T-helper 2 cell treated with Interferon-gamma antibody and Interleukin-4, amounts not matched to agents 5 μg/mL and 100 μg/mL, for 36 hours (primary cell): ENCODE measurements around the gene PARP6.
A peak's percentile ranks its signal among the peaks of the same experiment; 100 is the strongest.

Source experiments
- DNase-seq: peaks from one replicate; pipeline ENCODE4 v3.0.0; 2021; ENCODE audit warnings: low spot score
- H3K27ac Mint-ChIP-seq: one replicate; pipeline ENCODE4 v1.8.0; 2021; ENCODE audit warnings: mild to moderate bottlenecking, mixed read lengths
- H3K27me3 Mint-ChIP-seq: one replicate; pipeline ENCODE4 v1.8.0; 2021; ENCODE audit warnings: low read depth, mixed read lengths
- H3K36me3 Mint-ChIP-seq: one replicate; pipeline ENCODE4 v1.8.0; 2021; ENCODE audit warnings: low read depth, mixed read lengths
- H3K4me1 Mint-ChIP-seq: one replicate; pipeline ENCODE4 v1.8.0; 2021; ENCODE audit warnings: low read depth, mixed read lengths
- H3K4me3 Mint-ChIP-seq: one replicate; pipeline ENCODE4 v1.8.0; 2022; ENCODE audit warnings: mild to moderate bottlenecking, moderate library complexity, mixed read lengths
- H3K9me3 Mint-ChIP-seq: one replicate; pipeline ENCODE4 v1.8.0; 2021; ENCODE audit warnings: mixed read lengths

The PARP6 gene

DNA sequence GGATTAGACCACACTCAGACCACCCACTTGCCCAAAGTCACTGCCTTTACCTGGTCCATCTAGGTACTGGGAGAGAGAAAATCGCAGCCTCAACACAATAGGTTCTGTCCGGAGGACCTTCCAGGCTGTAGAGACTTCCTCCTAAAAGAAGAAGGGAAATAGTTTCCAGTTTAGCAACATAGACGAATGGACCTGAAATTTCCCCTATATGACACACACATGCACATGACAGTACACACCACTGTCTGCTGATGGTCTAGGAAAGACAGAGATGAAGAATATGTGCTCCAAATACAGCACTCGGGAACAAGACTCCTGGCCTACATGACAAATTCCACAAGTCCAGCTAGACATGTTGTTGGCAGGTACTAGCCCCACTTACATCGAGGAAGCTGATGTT lies 7.3 kb downstream of the PARP6 start:
- H3K27ac Mint-ChIP-seq: no peak overlapping the region
- no peak for DNase-seq
- no peaks in the 10 kb centered on the region for H3K27me3 Mint-ChIP-seq
- peaks cover 2% of the 10 kb centered on the region for H3K4me1 Mint-ChIP-seq
- H3K36me3 Mint-ChIP-seq: peaks cover 54% of the 10 kb centered on the region
- H3K9me3 Mint-ChIP-seq: no peaks in the 10 kb centered on the region
- no peak overlapping the region for H3K4me3 Mint-ChIP-seq

DNA sequence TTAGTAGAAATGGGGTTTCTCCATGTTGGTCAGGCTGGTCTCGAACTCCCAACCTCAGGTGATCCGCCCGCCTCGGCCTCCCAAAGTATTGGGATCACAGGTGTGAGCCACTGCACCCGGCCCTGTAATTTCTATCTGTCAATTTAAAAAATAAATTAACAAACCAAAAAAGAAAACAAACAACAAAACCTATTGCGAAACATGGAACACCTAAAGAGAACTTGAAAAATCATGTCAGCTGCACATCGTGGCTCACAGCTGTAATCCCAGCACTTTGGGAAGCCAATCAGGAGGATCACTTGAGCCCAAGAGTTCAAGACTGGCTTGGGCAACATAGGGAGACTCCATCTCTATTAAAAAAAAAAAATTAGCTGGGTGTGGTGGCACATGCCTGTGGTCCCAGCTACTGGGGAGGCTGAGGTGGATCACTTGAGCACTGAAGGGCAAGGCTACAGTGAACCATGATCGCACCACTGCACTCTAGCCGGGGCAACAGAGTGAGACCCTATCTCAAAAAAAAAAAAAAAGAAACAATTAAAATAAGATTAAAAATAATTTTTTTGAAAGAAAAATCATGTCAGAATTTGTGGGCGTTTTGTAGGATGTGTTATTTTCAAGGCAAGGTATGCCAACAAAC lies 19.6 kb downstream of the PARP6 start:
- Mint-ChIP-seq H3K9me3 (no peaks in the 10 kb centered on the region), H3K36me3 (peaks cover 62% of the 10 kb centered on the region), H3K4me1 (peaks cover 10% of the 10 kb centered on the region), H3K27me3 (no peaks in the 10 kb centered on the region), H3K27ac (no peak overlapping the region), H3K4me3 (no peak overlapping the region)
- no peak for DNase-seq

DNA sequence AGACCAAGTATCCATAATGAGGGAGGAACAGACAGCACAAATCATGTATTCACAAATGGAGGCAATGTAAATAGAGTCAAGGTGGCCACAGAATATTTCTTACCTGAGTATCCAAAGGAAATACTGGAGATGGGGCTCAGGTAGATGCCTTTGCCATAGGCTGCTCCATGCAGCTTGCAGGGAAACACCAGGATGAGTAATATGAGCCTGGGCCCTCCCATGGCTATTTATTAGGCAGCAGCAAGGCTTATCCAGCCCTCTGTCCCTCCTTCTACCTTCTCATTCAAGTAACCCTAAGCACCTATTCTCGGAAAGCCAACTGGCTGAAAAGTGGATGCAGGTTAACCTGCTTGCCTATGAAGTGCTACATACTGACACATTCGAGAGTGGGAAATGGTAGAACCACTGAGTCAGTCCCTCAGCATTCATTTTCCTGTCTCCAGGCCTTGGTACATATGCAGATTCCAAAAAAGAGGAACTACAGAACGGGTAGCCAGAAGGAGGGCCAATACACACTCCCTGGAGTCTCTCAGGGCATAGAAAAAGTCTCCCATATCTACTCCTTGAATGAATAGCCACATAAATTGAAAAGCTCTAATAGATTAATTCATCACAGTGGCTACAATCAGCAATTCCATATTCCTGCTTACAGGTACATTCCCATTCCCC lies 23.1 kb downstream of the PARP6 start:
- H3K36me3 Mint-ChIP-seq: peaks cover 58% of the 10 kb centered on the region
- DNase-seq: no peak
- H3K27me3 Mint-ChIP-seq: no peaks in the 10 kb centered on the region
- H3K4me3 Mint-ChIP-seq: no peak overlapping the region
- peaks cover 10% of the 10 kb centered on the region for H3K4me1 Mint-ChIP-seq
- no peaks in the 10 kb centered on the region for H3K9me3 Mint-ChIP-seq
- H3K27ac Mint-ChIP-seq: no peak overlapping the region

GRCh38 chr15:72248514-72248913 lies 23.8 kb downstream of the PARP6 start:
- Mint-ChIP-seq H3K36me3 (peaks cover 54% of the 10 kb centered on the region), H3K9me3 (no peaks in the 10 kb centered on the region), H3K4me1 (peaks cover 11% of the 10 kb centered on the region), H3K4me3 (no peak overlapping the region), H3K27me3 (no peaks in the 10 kb centered on the region), H3K27ac (no peak overlapping the region)
- DNase-seq: no peak

- Mint-ChIP-seq H3K27ac (no peak overlapping the region), H3K4me3 (no peak overlapping the region), H3K27me3 (no peaks in the 10 kb centered on the region), H3K9me3 (no peaks in the 10 kb centered on the region), H3K4me1 (peaks cover 6% of the 10 kb centered on the region), H3K36me3 (peaks cover 44% of the 10 kb centered on the region)
- DNase-seq: no peak
Observed at GRCh38 chr15:72242775-72243370, 29.5 kb downstream of the PARP6 start.

GRCh38 chr15:72239652-72240051 lies 32.7 kb downstream of the PARP6 start:
- no peak overlapping the region for H3K27ac Mint-ChIP-seq

GRCh38 chr15:72238586-72238985 lies 33.8 kb downstream of the PARP6 start:
- H3K27ac Mint-ChIP-seq: no peak overlapping the region
- peaks cover 2% of the 10 kb centered on the region for H3K27me3 Mint-ChIP-seq
- H3K36me3 Mint-ChIP-seq: peaks cover 27% of the 10 kb centered on the region
- peaks cover 26% of the 10 kb centered on the region for H3K4me1 Mint-ChIP-seq
- H3K9me3 Mint-ChIP-seq: no peaks in the 10 kb centered on the region
- no peak for DNase-seq
- no peak overlapping the region for H3K4me3 Mint-ChIP-seq

More at GRCh38 chr15:72239652-72240051, 32.7 kb downstream of the PARP6 start:
- peaks cover 24% of the 10 kb centered on the region for H3K4me1 Mint-ChIP-seq
- no peak overlapping the region for H3K4me3 Mint-ChIP-seq
- no peaks in the 10 kb centered on the region for H3K9me3 Mint-ChIP-seq
- no peak for DNase-seq
- peaks cover 34% of the 10 kb centered on the region for H3K36me3 Mint-ChIP-seq
- peaks cover 2% of the 10 kb centered on the region for H3K27me3 Mint-ChIP-seq

GRCh38 chr15:72237853-72238224 lies 34.5 kb downstream of the PARP6 start:
- peak overlapping the region; percentile 86 for H3K27ac Mint-ChIP-seq

GRCh38 chr15:72237029-72237852 lies 35.1 kb downstream of the PARP6 start:
- H3K27me3 Mint-ChIP-seq: peaks cover 2% of the 10 kb centered on the region
- no peaks in the 10 kb centered on the region for H3K9me3 Mint-ChIP-seq
- peaks cover 33% of the 10 kb centered on the region for H3K4me1 Mint-ChIP-seq
- H3K36me3 Mint-ChIP-seq: peaks cover 19% of the 10 kb centered on the region
- peak overlapping the region; percentile 86 for H3K27ac Mint-ChIP-seq
- H3K4me3 Mint-ChIP-seq: peak overlapping the region; percentile 81
- DNase-seq: peak; percentile 85

More at GRCh38 chr15:72237853-72238224, 34.5 kb downstream of the PARP6 start:
- no peaks in the 10 kb centered on the region for H3K9me3 Mint-ChIP-seq
- H3K4me1 Mint-ChIP-seq: peaks cover 27% of the 10 kb centered on the region
- no peak for DNase-seq
- H3K27me3 Mint-ChIP-seq: peaks cover 2% of the 10 kb centered on the region
- H3K36me3 Mint-ChIP-seq: peaks cover 25% of the 10 kb centered on the region
- H3K4me3 Mint-ChIP-seq: peak overlapping the region; percentile 81

- H3K4me3 Mint-ChIP-seq: peak overlapping the region; percentile 81
Observed at GRCh38 chr15:72236381-72237003, 35.9 kb downstream of the PARP6 start.

GRCh38 chr15:72235298-72235697 lies 37.1 kb downstream of the PARP6 start:
- DNase-seq: no peak
- no peaks in the 10 kb centered on the region for H3K9me3 Mint-ChIP-seq
- H3K27ac Mint-ChIP-seq: no peak overlapping the region
- H3K4me3 Mint-ChIP-seq: no peak overlapping the region
- peaks cover 2% of the 10 kb centered on the region for H3K27me3 Mint-ChIP-seq
- peaks cover 7% of the 10 kb centered on the region for H3K36me3 Mint-ChIP-seq
- H3K4me1 Mint-ChIP-seq: peaks cover 42% of the 10 kb centered on the region

More at GRCh38 chr15:72236381-72237003, 35.9 kb downstream of the PARP6 start:
- peaks cover 13% of the 10 kb centered on the region for H3K36me3 Mint-ChIP-seq
- no peak for DNase-seq
- H3K27ac Mint-ChIP-seq: no peak overlapping the region
- H3K9me3 Mint-ChIP-seq: no peaks in the 10 kb centered on the region
- H3K4me1 Mint-ChIP-seq: peaks cover 40% of the 10 kb centered on the region
- peaks cover 2% of the 10 kb centered on the region for H3K27me3 Mint-ChIP-seq

- Mint-ChIP-seq H3K27me3 (peaks cover 2% of the 10 kb centered on the region), H3K9me3 (no peaks in the 10 kb centered on the region), H3K4me1 (peaks cover 46% of the 10 kb centered on the region), H3K36me3 (peaks cover 11% of the 10 kb centered on the region), H3K27ac (no peak overlapping the region), H3K4me3 (no peak overlapping the region)
- no peak for DNase-seq
Observed at GRCh38 chr15:72233769-72234168, 38.6 kb downstream of the PARP6 start.

- peak; percentile 49 for DNase-seq
- Mint-ChIP-seq H3K4me1 (peaks cover 47% of the 10 kb centered on the region), H3K9me3 (no peaks in the 10 kb centered on the region), H3K4me3 (peak overlapping the region; percentile 99), H3K27me3 (no peaks in the 10 kb centered on the region), H3K27ac (peak overlapping the region; percentile 98), H3K36me3 (peaks cover 26% of the 10 kb centered on the region)
Observed at GRCh38 chr15:72231833-72232478, 40.4 kb downstream of the PARP6 start.
